ENCODE results near the gene SMAD2.

- no peak for TF ChIP-seq CTCF (IDR thresholded peaks at IDR 0.05)
- TF ChIP-seq POLR2A (IDR thresholded peaks at IDR 0.05) = no peak
These were observed 33.6 kb upstream of the SMAD2 start for GRCh38 chr18:47964053-47964452.

All from heart left ventricle (tissue), 13 donors.